GM12864 (cell line): ENCODE measurements around the gene HAX1.
"Not testable (repeated sequence)": the region's sequence is repeated elsewhere in the genome, so short reads cannot be mapped to it uniquely, and the experiment has no call there.

Experiments
- DNase-seq: peaks from one replicate; pipeline ENCODE4 v3.0.0-alpha.2; 2011; ENCODE audit warnings: low read depth
- H3K4me3 ChIP-seq: 2 replicates; pipeline ENCODE4 v1.5.1; 2011; ENCODE audit warnings: mild to moderate bottlenecking, low read depth, low read length, control low read depth
- CTCF ChIP-seq: IDR thresholded peaks from 2 replicates; pipeline ENCODE4 v1.5.1; 2011; ENCODE audit warnings: low read depth, mild to moderate bottlenecking, moderate library complexity, low read length, control low read depth, inconsistent platforms; ENCODE audit errors: missing control alignments

Gene HAX1

GRCh38 chr1:154304664-154305337 is 32.4 kb downstream of the HAX1 start:
- no peak overlapping the region for H3K4me3 ChIP-seq
- DNase-seq = no peak
- TF ChIP-seq CTCF = no peak

- no peak for TF ChIP-seq CTCF
- DNase-seq = no peak
- H3K4me3 ChIP-seq = no peak overlapping the region
Observed at GRCh38 chr1:154306151-154306550, 33.7 kb downstream of the HAX1 start.

- not testable (repeated sequence) for H3K4me3 ChIP-seq, DNase-seq
Observed at GRCh38 chr1:154307670-154308270, 35.3 kb downstream of the HAX1 start.

- not testable (repeated sequence) for H3K4me3 ChIP-seq, DNase-seq
Observed at GRCh38 chr1:154309136-154309535, 36.7 kb downstream of the HAX1 start.

- DNase-seq, H3K4me3 ChIP-seq: not testable (repeated sequence)
Observed at GRCh38 chr1:154312229-154313065, 40.0 kb downstream of the HAX1 start.

GRCh38 chr1:154313066-154313356 is 40.6 kb downstream of the HAX1 start:
- DNase-seq = no peak
- H3K4me3 ChIP-seq = no peak overlapping the region
- no peak for TF ChIP-seq CTCF

- not testable (repeated sequence) for DNase-seq, H3K4me3 ChIP-seq
Observed at GRCh38 chr1:154314226-154314625, 41.8 kb downstream of the HAX1 start.

GRCh38 chr1:154316704-154317103 is 44.3 kb downstream of the HAX1 start:
- no peak for DNase-seq

More at GRCh38 chr1:154316704-154317103, 44.3 kb downstream of the HAX1 start:
- TF ChIP-seq CTCF = no peak
- no peak overlapping the region for H3K4me3 ChIP-seq
